HG03575 (cell line): Measurements from ENCODE around the gene GPATCH8.
A peak's percentile ranks its signal among the peaks of the same experiment; 100 is the strongest.

ENCODE experiments used
- ATAC-seq: cut with Tn5 transposase; IDR thresholded peaks from one replicate; pipeline ENCODE4 v1.9.1; 2021; ENCODE audit not compliant: unreplicated experiment, insufficient number of reproducible peaks, low FRiP score; ENCODE audit errors: extremely low read depth

GPATCH8 gene

DNA sequence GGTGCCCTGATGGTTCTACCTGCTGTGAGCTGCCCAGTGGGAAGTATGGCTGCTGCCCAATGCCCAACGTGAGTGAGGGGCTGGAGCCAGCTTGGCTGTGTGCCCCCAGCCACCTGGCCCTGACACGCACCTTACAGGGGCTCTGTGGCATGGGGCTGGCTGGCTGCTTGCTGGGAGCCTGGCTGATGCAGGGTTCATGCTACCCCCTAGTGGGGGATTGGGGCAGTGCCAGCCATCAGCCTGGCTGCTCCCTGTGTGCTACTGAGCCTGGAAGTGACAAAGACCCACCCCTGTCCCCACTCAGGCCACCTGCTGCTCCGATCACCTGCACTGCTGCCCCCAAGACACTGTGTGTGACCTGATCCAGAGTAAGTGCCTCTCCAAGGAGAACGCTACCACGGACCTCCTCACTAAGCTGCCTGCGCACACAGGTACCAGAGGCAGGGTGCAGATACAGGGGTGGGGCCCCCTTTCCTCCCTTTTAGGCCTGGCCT lies 152.4 kb downstream of the GPATCH8 start:
- ATAC-seq: no peak

DNA sequence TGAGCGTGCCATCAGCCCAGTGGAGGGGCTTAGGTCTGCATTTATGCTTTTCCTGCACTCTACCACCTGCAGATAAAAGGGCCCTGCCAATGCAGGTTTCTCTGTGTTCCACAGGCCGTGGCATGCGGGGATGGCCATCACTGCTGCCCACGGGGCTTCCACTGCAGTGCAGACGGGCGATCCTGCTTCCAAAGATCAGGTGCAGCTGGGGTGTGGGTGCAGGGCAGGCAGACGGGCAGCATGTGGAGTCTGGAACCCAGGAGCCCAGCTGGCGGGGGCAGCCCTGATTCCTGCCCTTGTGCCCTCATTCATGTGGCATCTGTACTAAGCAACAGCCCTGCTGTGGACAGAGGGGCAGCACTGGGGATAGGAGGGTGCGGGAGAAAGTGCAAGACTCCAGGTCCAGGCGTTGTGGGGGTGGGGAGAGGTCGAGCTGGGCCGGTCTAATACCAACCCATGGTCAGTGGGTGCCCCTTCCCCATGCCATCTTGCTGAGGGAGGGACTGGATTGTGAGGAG lies 153.6 kb downstream of the GPATCH8 start:
- ATAC-seq: no peak

DNA sequence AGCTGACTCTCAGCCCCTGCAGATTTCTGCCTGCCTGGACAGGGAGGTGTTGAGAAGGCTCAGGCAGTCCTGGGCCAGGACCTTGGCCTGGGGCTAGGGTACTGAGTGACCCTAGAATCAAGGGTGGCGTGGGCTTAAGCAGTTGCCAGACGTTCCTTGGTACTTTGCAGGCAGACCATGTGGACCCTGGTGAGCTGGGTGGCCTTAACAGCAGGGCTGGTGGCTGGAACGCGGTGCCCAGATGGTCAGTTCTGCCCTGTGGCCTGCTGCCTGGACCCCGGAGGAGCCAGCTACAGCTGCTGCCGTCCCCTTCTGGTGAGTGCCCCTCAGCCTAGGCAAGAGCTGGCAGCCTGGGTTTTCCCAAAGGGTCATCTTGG lies 154.2 kb downstream of the GPATCH8 start:
- ATAC-seq: no peak

DNA sequence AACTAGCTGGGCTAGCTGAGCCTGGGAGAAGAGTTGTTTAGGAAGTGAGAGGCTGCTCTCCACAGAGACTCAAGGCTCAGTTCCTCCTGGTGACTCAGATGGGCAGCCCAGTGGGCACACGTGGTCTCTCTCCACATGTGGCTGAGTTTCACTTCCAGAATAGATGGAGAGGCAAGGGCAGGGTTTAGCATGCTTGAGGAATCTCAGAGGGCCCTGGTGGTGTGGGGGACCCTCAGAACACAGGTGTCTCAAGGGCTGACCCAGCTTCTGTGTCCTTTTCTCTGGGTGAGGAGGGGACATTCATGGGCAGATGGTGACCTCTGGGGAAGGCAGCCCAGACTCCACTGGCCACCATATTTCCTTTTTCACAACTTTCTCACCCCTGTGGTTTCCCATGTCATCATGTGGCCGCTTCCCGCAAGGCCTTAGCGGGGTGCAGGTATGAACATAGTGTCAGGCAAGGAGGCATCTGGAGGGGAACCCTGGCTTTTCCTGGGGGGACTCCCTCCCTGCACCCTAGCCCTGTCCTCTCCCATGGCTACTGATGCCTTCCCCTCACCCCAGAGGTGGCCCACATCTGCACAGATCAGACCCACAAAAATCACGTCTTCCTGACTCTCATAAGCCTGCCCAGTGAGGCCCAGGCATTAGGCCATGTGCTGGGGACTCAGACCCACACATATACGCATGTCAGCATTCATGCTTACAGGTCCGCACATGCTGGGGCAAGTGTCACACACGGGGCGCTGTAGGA lies 154.8 kb downstream of the GPATCH8 start:
- peak; percentile 30 for ATAC-seq
